ENCODE results near the gene TEAD3. TPM values are rescaled to one million over a fixed set of nuclear protein-coding genes. Genes with fewer than 3 reads are reported as not detected.
A peak's percentile ranks its signal among the peaks of the same experiment; 100 is the strongest.

The TEAD3 gene
- total RNA-seq, 1 experiment from 2014 or later: 27.0 TPM

DNA sequence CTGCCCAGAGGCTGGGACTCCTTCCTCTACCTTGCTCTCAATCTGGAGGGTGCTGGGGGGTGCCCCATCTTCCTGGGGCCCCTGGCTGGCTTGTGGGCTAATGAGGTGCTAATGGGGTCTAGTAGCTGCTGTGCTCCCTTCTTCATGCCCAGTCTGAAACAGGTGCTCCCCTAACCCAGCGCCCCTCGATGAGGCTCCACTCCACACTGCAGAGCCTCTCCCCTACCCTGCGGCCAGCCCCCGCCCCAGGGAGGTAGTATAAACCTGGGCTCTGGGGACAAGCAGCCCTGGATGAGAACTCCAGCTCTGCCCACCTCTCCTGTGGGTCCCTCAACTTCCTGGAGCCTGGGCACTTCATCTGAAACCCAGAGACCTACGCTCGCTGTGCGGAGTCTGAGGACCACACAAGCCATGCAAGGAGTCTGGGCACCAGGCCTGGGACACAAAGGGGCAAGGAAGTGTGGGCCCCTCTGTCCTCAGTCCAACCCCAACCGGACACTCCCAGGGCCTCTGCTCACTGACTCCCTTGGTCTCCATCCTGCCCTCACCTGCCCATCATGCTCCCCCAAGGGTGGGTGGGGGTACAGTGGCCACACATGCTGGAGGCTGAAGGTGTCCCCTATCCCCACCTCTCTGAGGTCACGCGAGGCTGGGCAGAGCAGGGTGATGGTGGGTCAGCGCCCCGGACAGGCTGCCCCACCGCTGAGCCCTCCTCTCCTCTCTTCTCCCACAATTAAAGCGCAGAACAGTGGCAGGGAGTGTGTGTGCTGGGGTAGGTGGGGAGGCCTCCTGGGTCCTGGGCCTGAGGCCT, 22.5 kb downstream of the TEAD3 start:
- Histone ChIP-seq H3K79me2 (ENCODE audit: insufficient read depth, low read length) (peaks cover 7% of the 10 kb centered on the region; the same call in 1 of the 2 replicates), H2BK120ac (ENCODE audit: low read depth, low read length, poor library complexity, severe bottlenecking) (no peak overlapping the region), H3K4me1 (ENCODE audit: insufficient read depth, low read length) (0 out of 2 replicates have a peak, but pooled peaks cover 3% of the 10 kb centered on the region), H3K27me3 (ENCODE audit: insufficient read depth, low read length) (no peaks in the 10 kb centered on the region), H4K20me1 (ENCODE audit: control insufficient read depth, insufficient read depth, insufficient read length) (no peaks in the 10 kb centered on the region), H3K56ac (ENCODE audit: insufficient read length, low read depth, low read length) (no peak overlapping the region), H3K27ac (ENCODE audit: insufficient read length, low read depth, low read length) (no peak overlapping the region), H4K5ac (ENCODE audit: insufficient read length, low read depth, low read length) (no peak overlapping the region), H3K23me2 (ENCODE audit: insufficient read length, low read depth, low read length, poor library complexity, severe bottlenecking) (peaks cover 11% of the 10 kb centered on the region), H4K91ac (ENCODE audit: insufficient read length, low read depth, low read length) (no peak overlapping the region), H2BK15ac (ENCODE audit: low read depth, low read length) (no peak overlapping the region), H3T11ph (ENCODE audit: low read length) (no peak overlapping the region), H2AK5ac (ENCODE audit: insufficient read length, low read length) (no peak overlapping the region), H3K4me2 (ENCODE audit: insufficient read depth, insufficient read length, low read length) (no peak overlapping the region), H2BK12ac (ENCODE audit: insufficient read length, low read depth, low read length) (no peak overlapping the region), H4K8ac (replicated peaks; ENCODE audit: insufficient read length, low read depth, low read length) (no peak overlapping the region), H3K4ac (ENCODE audit: low read depth, low read length) (no peak overlapping the region), H3K9ac (ENCODE audit: extremely low read depth, insufficient read length, low read length) (no peak overlapping the region), H3K23ac (ENCODE audit: insufficient read length, low read depth, low read length) (no peak overlapping the region), H2BK5ac (ENCODE audit: insufficient read length, low read length) (no peak overlapping the region), H3K79me1 (ENCODE audit: insufficient read depth, low read depth, low read length, poor library complexity, severe bottlenecking) (peaks cover 3% of the 10 kb centered on the region), H2AFZ (ENCODE audit: low read length) (no peak overlapping the region), H3K9me3 (ENCODE audit: control insufficient read depth, low read depth, low read length) (no peaks in the 10 kb centered on the region), H3K18ac (ENCODE audit: insufficient read length, low read depth, low read length) (no peak overlapping the region), H3K14ac (ENCODE audit: insufficient read depth, low read length) (no peak overlapping the region; the same call in 1 of the 2 replicates), H2BK20ac (ENCODE audit: low read depth, low read length, poor library complexity, severe bottlenecking) (no peak overlapping the region)
- H3K9me3 Mint-ChIP-seq: peaks cover 5 to 6% of the 10 kb centered on the region in 2 experiments; a peak in 4 of 5 replicates
- WGBS (ENCODE audit: extremely low coverage, insufficient read length, low lambda C conversion rate): no CpG with 5 or more reads among the region's 14 CpGs
- TF ChIP-seq CTCF (conservative IDR thresholded peaks at IDR 0.05): no peak
- H3K36me3 Mint-ChIP-seq (ENCODE audit: insufficient read depth in 1 of 3, low read depth in 3 of 3): peaks cover 38 to 80% (median 73%) of the 10 kb centered on the region in 3 experiments
- no peak overlapping the region for H3K4me3 Mint-ChIP-seq
- DNase-seq: peak; percentile 52
- peaks cover 23 to 42% of the 10 kb centered on the region in 2 experiments for H3K4me1 Mint-ChIP-seq
- peaks cover 1% of the 10 kb centered on the region; the same call in 1 of the 2 replicates for H3K27me3 Mint-ChIP-seq (ENCODE audit: low read depth)
- peak overlapping the region in 2 of 3 experiments; percentile 31 to 89; a peak in 4 of 7 replicates for H3K27ac Mint-ChIP-seq
